H1 (cell line): ENCODE measurements around the gene PPP1R14C.

Experiments
- CTCF ChIP-seq, 3 experiments: IDR thresholded peaks; 1 replicate in 2 of 3; 2 replicates in 1 of 3; pipeline versions ENCODE4 v1.5.1 to v1.6.1; 2011; ENCODE audit warnings: low read length in 3 of 3, mild to moderate bottlenecking in 3 of 3, inconsistent platforms in 2 of 3, low read depth in 1 of 3, moderate library complexity in 1 of 3; ENCODE audit not compliant: insufficient read depth in 1 of 3; ENCODE audit errors: control extremely low read depth in 1 of 3
- E2F6 ChIP-seq: IDR thresholded peaks from 2 replicates; pipeline ENCODE4 v1.6.1; 2012; ENCODE audit warnings: inconsistent platforms
- EP300 ChIP-seq, 2 experiments: IDR thresholded peaks; 1 replicate in 1 of 2; 2 replicates in 1 of 2; pipeline ENCODE4 v1.6.1; 2011 to 2012; ENCODE audit warnings: low read depth in 2 of 2, low read length in 2 of 2, mild to moderate bottlenecking in 2 of 2, borderline replicate concordance in 1 of 2, inconsistent platforms in 1 of 2, moderate library complexity in 1 of 2
- KDM4A ChIP-seq: IDR thresholded peaks from one replicate; pipeline ENCODE4 v1.7.1; 2012; ENCODE audit warnings: low read depth, mild to moderate bottlenecking, moderate library complexity, low read length, inconsistent platforms; ENCODE audit not compliant: severe bottlenecking
- POLR2A ChIP-seq, 2 experiments: IDR thresholded peaks; 1 replicate in 1 of 2; 2 replicates in 1 of 2; pipeline ENCODE4 v1.6.1; 2011; ENCODE audit warnings: low read depth in 2 of 2, low read length in 2 of 2, mild to moderate bottlenecking in 2 of 2; ENCODE audit errors: control extremely low read depth in 1 of 2
- RAD21 ChIP-seq, 2 experiments: IDR thresholded peaks in 1 of 2; conservative IDR thresholded peaks in 1 of 2; 2 replicates each; pipeline ENCODE4 v1.6.1; 2011; ENCODE audit warnings: low read depth in 2 of 2, low read length in 2 of 2, improper control_type of control experiment in 1 of 2, inconsistent platforms in 1 of 2, mild to moderate bottlenecking in 1 of 2, moderate library complexity in 1 of 2
- RFX5 ChIP-seq: IDR thresholded peaks from 2 replicates; pipeline ENCODE4 v1.6.1; 2011; ENCODE audit warnings: low read depth, low read length, improper control_type of control experiment, borderline replicate concordance
- SP2 ChIP-seq: IDR thresholded peaks from 2 replicates; pipeline ENCODE4 v1.6.1; 2012; ENCODE audit warnings: mild to moderate bottlenecking, low read length, inconsistent platforms
- TCF12 ChIP-seq: IDR thresholded peaks from 2 replicates; pipeline ENCODE4 v1.6.1; 2011; ENCODE audit warnings: low read depth, mild to moderate bottlenecking, low read length
- USF2 ChIP-seq: IDR thresholded peaks from 2 replicates; pipeline ENCODE4 v1.6.1; 2011; ENCODE audit warnings: low read length, improper control_type of control experiment
- ZNF274 ChIP-seq: IDR thresholded peaks from 2 replicates; pipeline ENCODE4 v1.7.0; 2012; ENCODE audit warnings: low read length, borderline replicate concordance; ENCODE audit errors: extremely low read depth

GRCh38 chr6:150266963-150267685, 124.3 kb downstream of the PPP1R14C start:
- TF ChIP-seq RAD21 (IDR thresholded peaks at IDR 0.05 in 1 of 2, conservative IDR thresholded peaks at IDR 0.05 in 1 of 2; ENCODE audit: low read depth in 2 of 2, low read length in 2 of 2) (no peak), POLR2A (IDR thresholded peaks at IDR 0.05; ENCODE audit: control extremely low read depth in 1 of 2, low read depth in 2 of 2, low read length in 2 of 2) (no peak), CTCF (IDR thresholded peaks at IDR 0.05; ENCODE audit: control extremely low read depth in 1 of 3, insufficient read depth in 1 of 3, low read depth in 1 of 3, low read length in 3 of 3) (no peak), TCF12 (no peak), ZNF274 (no peak), SP2 (no peak), E2F6 (no peak), USF2 (no peak), RFX5 (no peak), KDM4A (no peak), EP300 (IDR thresholded peaks at IDR 0.05; ENCODE audit: borderline replicate concordance in 1 of 2, low read depth in 2 of 2, low read length in 2 of 2) (no peak)
